Limb (tissue), 2 donors: ENCODE results near the gene PSMB7.
"Not testable (repeated sequence)": the region's sequence is repeated elsewhere in the genome, so short reads cannot be mapped to it uniquely, and the experiment has no call there.

Source experiments
- DNase-seq, 2 donors: peaks; one replicate each; pipeline ENCODE4 v3.0.0-alpha.2; 2016; ENCODE audit errors: extremely low spot score in 2 of 2

The PSMB7 gene

GRCh38 chr9:124443625-124444024, 28.4 kb upstream of the PSMB7 start:
- no peak for DNase-seq

GRCh38 chr9:124442826-124443225, 27.6 kb upstream of the PSMB7 start:
- no peak for DNase-seq

- no peak for DNase-seq
Measured at GRCh38 chr9:124442379-124442778, 27.1 kb upstream of the PSMB7 start.

- no peak for DNase-seq
Measured at GRCh38 chr9:124441291-124441690, 26.0 kb upstream of the PSMB7 start.

GRCh38 chr9:124440786-124441185, 25.5 kb upstream of the PSMB7 start:
- no peak for DNase-seq

- DNase-seq: no peak
Measured at GRCh38 chr9:124439686-124440243, 24.5 kb upstream of the PSMB7 start.

- no peak for DNase-seq
Measured at GRCh38 chr9:124439086-124439485, 23.8 kb upstream of the PSMB7 start.

- DNase-seq: no peak
Measured at GRCh38 chr9:124438091-124438490, 22.8 kb upstream of the PSMB7 start.

GRCh38 chr9:124437086-124437485, 21.8 kb upstream of the PSMB7 start:
- DNase-seq: no peak

- DNase-seq: no peak
Measured at GRCh38 chr9:124436320-124436719, 21.1 kb upstream of the PSMB7 start.

GRCh38 chr9:124429530-124429867, 14.3 kb upstream of the PSMB7 start:
- no peak for DNase-seq

GRCh38 chr9:124428751-124429529, 13.7 kb upstream of the PSMB7 start:
- DNase-seq: no peak

- DNase-seq: no peak
Measured at GRCh38 chr9:124427281-124427680, 12.0 kb upstream of the PSMB7 start.

GRCh38 chr9:124426361-124426760, 11.1 kb upstream of the PSMB7 start:
- no peak for DNase-seq

- not testable (repeated sequence) for DNase-seq
Measured at GRCh38 chr9:124425733-124426132, 10.5 kb upstream of the PSMB7 start.

GRCh38 chr9:124423591-124423990, 8.3 kb upstream of the PSMB7 start:
- DNase-seq: no peak

GRCh38 chr9:124423155-124423554, 7.9 kb upstream of the PSMB7 start:
- DNase-seq: no peak

GRCh38 chr9:124420991-124421543, 5.8 kb upstream of the PSMB7 start:
- DNase-seq: no peak

- DNase-seq: no peak
Measured at GRCh38 chr9:124419832-124420489, 4.7 kb upstream of the PSMB7 start.

GRCh38 chr9:124415852-124416484, 726 bp upstream of the PSMB7 start:
- DNase-seq: no peak

- no peak for DNase-seq
Measured at GRCh38 chr9:124414612-124415011, 630 bp downstream of the PSMB7 start.

GRCh38 chr9:124412228-124412575, 3.0 kb downstream of the PSMB7 start:
- DNase-seq: no peak
